GM21423 (cell line): ENCODE results near the gene FGFBP3.
"Not testable (repeated sequence)": the region's sequence is repeated elsewhere in the genome, so short reads cannot be mapped to it uniquely, and the experiment has no call there.

Source experiments
- ATAC-seq: cut with Tn5 transposase; IDR thresholded peaks from one replicate; pipeline ENCODE4 v1.9.1; 2021; ENCODE audit warnings: mild to moderate bottlenecking, moderate library complexity; ENCODE audit not compliant: unreplicated experiment

Gene FGFBP3

GRCh38 chr10:91901784-91902677, 7.3 kb downstream of the FGFBP3 start:
- ATAC-seq: no peak

DNA sequence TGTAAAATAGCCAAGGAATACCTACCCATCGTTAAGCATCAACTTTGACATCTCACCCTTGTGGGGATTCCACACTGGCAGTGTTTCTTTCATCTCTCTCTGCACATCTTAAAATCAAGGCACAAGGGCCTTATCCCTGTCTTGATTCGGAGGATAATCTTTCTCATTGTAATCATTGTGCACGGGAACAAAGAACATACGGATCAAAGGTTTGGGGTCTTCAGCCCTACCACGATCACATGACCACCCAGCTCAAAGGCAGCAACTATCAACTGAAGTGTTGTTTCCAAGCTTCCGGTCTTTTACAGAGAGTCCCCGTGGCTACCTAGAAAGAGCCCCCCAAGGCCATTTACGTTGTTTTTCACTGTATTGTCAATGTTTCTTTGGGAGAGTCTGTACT, 11.9 kb downstream of the FGFBP3 start:
- no peak for ATAC-seq

DNA sequence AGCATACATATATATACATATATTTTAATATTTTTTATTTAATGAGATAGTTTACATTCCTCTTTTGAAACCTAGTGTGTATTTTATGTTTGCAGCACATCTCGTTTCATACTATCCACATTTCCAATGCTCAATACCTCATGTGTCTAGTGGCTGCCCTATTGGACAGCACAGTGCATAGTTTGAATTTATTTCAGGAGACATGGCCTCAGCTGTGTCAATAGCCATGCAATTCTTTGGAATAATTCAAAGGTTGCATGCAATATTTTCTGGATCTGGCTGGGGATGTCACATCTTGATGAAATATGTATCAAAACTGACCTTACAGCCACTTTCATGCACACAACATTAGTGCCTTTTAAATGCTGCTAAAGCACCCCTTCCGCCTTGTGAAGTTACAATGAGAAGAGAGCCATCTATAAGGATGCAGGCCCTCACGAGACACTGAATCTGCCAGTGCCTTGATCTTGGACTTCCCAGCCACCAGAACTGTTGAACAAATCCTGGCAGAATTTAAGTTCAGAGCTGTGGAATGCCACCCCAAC, 13.0 kb downstream of the FGFBP3 start:
- ATAC-seq: no peak

GRCh38 chr10:91894261-91894685, 15.0 kb downstream of the FGFBP3 start:
- ATAC-seq: not testable (repeated sequence)

DNA sequence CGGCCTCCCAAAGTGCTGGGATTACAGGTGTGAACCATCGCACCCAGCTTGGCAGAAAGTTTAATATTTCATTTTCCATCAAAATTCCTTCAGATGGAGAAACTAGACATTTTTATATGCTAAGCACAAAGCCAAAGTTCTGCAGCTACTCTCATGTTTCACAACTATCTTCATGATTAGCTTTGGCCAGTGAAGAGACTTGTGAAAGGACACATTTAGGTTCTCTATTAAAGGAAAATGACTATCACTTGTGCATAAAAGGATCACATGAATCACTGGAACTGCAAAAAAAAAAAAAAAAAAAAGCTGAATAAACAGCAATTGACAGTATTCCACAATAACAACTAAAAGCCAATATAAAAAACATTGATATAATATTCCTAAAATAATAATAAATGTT, 16.2 kb downstream of the FGFBP3 start:
- no peak for ATAC-seq

GRCh38 chr10:91891125-91892001, 17.9 kb downstream of the FGFBP3 start:
- no peak for ATAC-seq

GRCh38 chr10:91887272-91888076, 21.8 kb downstream of the FGFBP3 start:
- no peak for ATAC-seq

- ATAC-seq: no peak
Measured at GRCh38 chr10:91886954-91887271, 22.4 kb downstream of the FGFBP3 start.

DNA sequence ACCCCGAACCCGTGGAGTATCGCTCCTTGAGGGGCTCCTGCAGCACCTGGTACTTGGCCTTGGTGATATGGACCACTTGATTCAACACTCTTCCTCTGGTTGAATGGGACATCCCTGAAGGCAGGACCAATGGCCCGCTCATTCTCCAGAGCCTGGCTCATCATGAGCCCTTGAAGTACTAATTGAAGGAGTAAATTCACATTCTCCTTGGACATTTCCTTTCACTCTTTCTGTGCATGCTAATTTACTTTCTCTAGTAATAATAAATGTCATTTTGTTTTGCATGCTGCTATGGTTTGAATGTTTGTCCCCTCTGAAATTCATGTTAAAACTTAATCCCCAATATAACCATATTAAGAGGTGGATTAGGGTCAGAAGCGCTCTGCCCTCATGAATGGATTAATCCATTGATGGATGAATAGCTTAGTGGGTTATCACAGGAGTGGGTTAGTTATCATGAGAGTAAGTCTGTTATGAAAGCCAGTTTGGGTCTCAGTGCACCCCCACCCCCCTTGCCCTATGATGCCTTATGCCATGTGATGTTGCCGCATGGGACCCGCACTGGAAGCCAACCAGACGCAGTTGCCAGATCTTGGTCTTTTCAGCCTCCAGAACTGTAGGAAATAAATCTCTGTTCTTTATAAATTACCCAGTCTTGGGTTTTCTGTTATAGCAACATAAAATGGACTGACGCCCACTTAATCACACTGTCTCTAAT, 23.8 kb downstream of the FGFBP3 start:
- ATAC-seq: no peak

DNA sequence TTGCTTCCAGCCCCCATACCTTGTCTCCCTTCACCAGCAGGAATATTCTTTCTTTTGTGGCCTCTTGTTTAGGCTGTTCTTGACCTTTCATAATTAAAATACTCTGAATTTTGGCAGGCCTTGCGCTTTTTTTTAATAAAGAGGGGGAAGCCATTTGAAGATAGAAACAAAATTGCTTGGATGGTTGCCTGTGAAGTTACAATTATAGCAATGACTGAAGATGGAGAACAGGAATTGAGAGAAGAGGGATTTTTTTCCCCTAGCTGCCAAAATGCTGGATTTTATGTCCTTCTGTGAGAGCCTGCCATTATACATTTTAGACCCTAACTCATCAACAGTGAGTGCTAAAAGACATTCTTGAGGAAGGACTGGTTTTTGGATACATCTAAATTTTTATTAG, 24.8 kb downstream of the FGFBP3 start:
- ATAC-seq: no peak

GRCh38 chr10:91883549-91884444, 25.5 kb downstream of the FGFBP3 start:
- ATAC-seq: no peak

GRCh38 chr10:91880310-91880709, 29.0 kb downstream of the FGFBP3 start:
- no peak for ATAC-seq

DNA sequence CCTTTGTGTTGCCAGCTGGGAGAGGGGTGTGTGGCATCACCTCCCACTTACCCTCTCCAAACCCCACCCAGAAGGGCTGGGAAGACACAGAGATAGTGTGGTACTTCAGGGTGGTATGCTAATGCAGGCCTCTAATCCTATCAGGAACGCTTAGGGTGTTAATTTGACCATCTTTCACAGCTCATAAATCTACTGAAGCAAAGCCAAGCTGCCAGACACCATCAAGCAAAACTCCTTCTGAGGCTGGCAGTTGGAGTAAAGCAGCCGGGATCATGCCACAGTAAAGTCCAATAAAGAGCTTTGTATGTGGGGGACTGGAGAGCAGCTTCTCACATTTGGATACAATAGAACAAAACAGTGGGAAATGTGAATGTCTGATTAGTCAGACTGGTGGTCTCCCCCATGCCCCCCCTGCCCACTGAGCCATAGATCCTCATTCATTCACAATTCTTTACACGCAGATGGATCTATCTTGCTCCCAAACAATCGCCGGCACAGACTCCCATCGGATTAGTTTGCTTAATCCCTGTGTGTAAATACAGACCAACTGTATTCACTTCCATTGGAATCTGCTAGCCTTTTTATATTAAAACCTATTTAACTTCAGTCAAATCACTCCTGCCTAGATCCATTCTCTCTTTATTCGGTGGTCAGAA, 29.6 kb downstream of the FGFBP3 start:
- no peak for ATAC-seq

DNA sequence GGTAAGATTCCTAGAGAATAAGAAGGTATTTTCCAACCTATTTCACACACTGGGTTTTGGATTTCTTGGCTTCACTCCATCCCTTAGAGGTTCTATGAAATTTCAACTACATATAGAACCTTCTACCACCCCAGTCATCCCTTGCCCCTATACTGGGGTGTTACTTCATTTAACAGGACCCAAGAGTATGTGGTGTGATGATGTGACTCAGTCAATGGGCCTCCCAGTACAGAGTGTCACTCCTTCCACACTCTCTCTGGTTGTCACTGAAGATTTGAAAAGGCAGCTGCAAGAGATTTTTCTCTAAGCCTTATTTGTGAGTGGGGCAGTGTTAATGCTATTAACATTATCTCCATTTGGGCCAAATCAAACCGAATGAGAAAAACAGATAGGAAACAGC, 33.5 kb downstream of the FGFBP3 start:
- no peak for ATAC-seq

GRCh38 chr10:91875156-91875555, 34.1 kb downstream of the FGFBP3 start:
- no peak for ATAC-seq

DNA sequence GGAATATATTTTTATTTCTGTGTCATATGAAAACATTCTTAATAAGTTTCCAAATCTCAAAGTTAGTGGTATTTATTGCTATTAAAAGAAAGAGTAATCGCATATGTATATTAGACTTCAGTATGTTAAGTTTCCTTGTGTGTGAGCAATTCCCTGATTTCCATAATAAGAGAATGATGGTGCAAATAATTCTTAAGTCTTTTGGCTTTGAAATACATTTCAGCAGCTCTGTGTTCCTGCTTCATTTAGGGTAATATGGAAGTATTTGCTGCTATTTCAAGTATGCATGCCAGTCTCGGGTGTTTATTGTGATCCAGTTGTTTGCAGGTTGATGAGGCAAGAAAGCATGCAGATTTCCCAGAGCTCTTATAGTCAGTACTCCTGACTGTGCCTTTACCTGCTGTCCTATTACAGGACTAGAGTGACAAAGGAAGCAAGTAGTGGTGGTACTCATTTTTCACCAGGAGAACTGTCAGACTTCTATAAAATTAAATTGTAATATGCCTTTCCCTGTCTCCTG, 43.7 kb downstream of the FGFBP3 start:
- no peak for ATAC-seq

DNA sequence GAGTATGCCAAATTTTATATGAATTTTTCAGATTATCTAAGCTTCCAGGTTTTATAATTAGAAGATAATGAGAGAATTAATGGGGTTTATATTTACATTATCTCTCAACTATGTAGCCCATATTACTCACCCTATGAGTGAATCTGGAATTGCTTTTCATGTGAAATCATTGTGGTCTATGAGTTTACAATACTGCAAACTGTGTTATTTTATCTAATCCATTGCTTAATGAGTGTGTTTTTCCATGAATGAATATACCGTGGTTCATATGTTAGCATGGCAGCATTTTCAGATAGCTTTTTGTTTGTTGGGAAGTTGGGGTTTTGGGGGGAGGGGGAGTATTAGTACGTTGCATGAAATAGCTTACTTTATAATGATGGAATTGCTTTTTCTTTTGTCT, 44.5 kb downstream of the FGFBP3 start:
- ATAC-seq: no peak

- ATAC-seq: no peak
Measured at GRCh38 chr10:91864099-91864498, 45.2 kb downstream of the FGFBP3 start.
